SK-N-SH (cell line): ENCODE data around the gene WDR27. TPM values are rescaled to one million over a fixed set of nuclear protein-coding genes. Genes with fewer than 3 reads are reported as not detected.

Experiments used
- CTCF ChIA-PET: fragments of 300-600, 350-600 bp; formaldehyde crosslinking; extraction: SDS; loops from one replicate; lab custom pipeline; 2021; lab: Yijun Ruan, JAX
- POLR2A ChIA-PET: fragments of 350-600 bp; sonication (Branson Sonifier 250); formaldehyde crosslinking; extraction: SDS; loops from one replicate; lab custom pipeline; 2020; ENCODE audit warnings: antibody characterized with exemption, inconsistent platforms; lab: Yijun Ruan, JAX
- DNase-seq: peaks from one replicate; pipeline ENCODE4 v3.0.0; 2012
- H2AFZ ChIP-seq: fragments of 200-600 bp; sonication (generic); 2 replicates; pipeline ENCODE4 v1.8.1; 2016; ENCODE audit warnings: antibody characterized with exemption, mild to moderate bottlenecking, low read depth
- H3F3A ChIP-seq: fragments of 200-600 bp; sonication (generic); replicated peaks from 2 replicates; pipeline ENCODE3; 2016; ENCODE audit warnings: antibody characterized with exemption, mild to moderate bottlenecking; ENCODE audit not compliant: insufficient read depth
- H3K27ac ChIP-seq, 2 experiments: fragments of 200-500 bp in 1 of 2; fragments of 200-600 bp in 1 of 2; sonication (Bioruptor generic) in 1 of 2; sonication (generic), shearing (Covaris generic) in 1 of 2; 2 replicates each; pipeline versions ENCODE4 v1.5.1 to v1.6.1; 2014 to 2016; ENCODE audit warnings: low read depth in 2 of 2, inconsistent platforms in 1 of 2, low read length in 1 of 2, mild to moderate bottlenecking in 1 of 2, mixed read lengths in 1 of 2
- H3K27me3 ChIP-seq: fragments of 200-600 bp; sonication (generic), shearing (Covaris generic); 2 replicates; pipeline ENCODE4 v1.6.1; 2016; ENCODE audit warnings: mixed run types; ENCODE audit not compliant: insufficient read depth
- H3K36me3 ChIP-seq, 2 experiments: fragments of 200-500 bp in 1 of 2; fragments of 200-600 bp in 1 of 2; sonication (Bioruptor generic) in 1 of 2; sonication (generic) in 1 of 2; replicated peaks in 1 of 2; 2 replicates each; pipeline versions ENCODE3 to v1.5.1; 2014 to 2016; ENCODE audit warnings: low read length in 1 of 2, mild to moderate bottlenecking in 1 of 2; ENCODE audit not compliant: insufficient read depth in 2 of 2, control insufficient read depth in 1 of 2
- H3K4me1 ChIP-seq, 2 experiments: fragments of 200-500 bp in 1 of 2; fragments of 200-600 bp in 1 of 2; sonication (Bioruptor generic) in 1 of 2; sonication (generic), shearing (Covaris generic) in 1 of 2; 2 replicates each; pipeline versions ENCODE4 v1.5.1 to v1.6.1; 2014 to 2016; ENCODE audit warnings: low read depth in 1 of 2, low read length in 1 of 2, mixed run types in 1 of 2; ENCODE audit not compliant: insufficient read depth in 2 of 2, control insufficient read depth in 1 of 2
- H3K4me2 ChIP-seq: fragments of 200-600 bp; sonication (generic), shearing (Covaris generic); 2 replicates; pipeline ENCODE4 v1.6.1; 2017; ENCODE audit warnings: mixed run types
- H3K4me3 ChIP-seq, 2 experiments: fragments of 200-500 bp in 1 of 2; fragments of 200-600 bp in 1 of 2; sonication (Bioruptor generic) in 1 of 2; sonication (generic), shearing (Covaris generic) in 1 of 2; 2 replicates each; pipeline versions ENCODE4 v1.5.1 to v1.8.1; 2014 to 2016; ENCODE audit warnings: low read depth in 2 of 2, inconsistent platforms in 1 of 2, low read length in 1 of 2, mild to moderate bottlenecking in 1 of 2, mixed read lengths in 1 of 2, moderate library complexity in 1 of 2
- H3K79me2 ChIP-seq: fragments of 200-600 bp; sonication (generic); 2 replicates; pipeline ENCODE4 v1.8.1; 2017; ENCODE audit warnings: mild to moderate bottlenecking; ENCODE audit not compliant: insufficient read depth
- H3K9ac ChIP-seq: fragments of 200-600 bp; sonication (generic); 2 replicates; pipeline ENCODE4 v1.6.1; 2017; ENCODE audit warnings: mixed run types
- H3K9me2 ChIP-seq: fragments of 200-600 bp; sonication (generic); 2 replicates; pipeline ENCODE4 v1.6.1; 2017; ENCODE audit warnings: mixed run types
- H3K9me3 ChIP-seq: fragments of 200-600 bp; sonication (generic); 2 replicates; pipeline ENCODE4 v1.6.1; 2017; ENCODE audit warnings: mixed run types, mild to moderate bottlenecking, moderate library complexity
- H4K20me1 ChIP-seq: fragments of 200-600 bp; sonication (generic); 2 replicates; pipeline ENCODE4 v1.6.1; 2017; ENCODE audit warnings: mild to moderate bottlenecking, mixed run types; ENCODE audit not compliant: insufficient read depth
- FOXM1 ChIP-seq: IDR thresholded peaks from 2 replicates; pipeline ENCODE4 v1.4.0; 2012; ENCODE audit warnings: low read depth, mild to moderate bottlenecking
- GATA2 ChIP-seq: sonication (generic); formaldehyde crosslinking; IDR thresholded peaks from 2 replicates; pipeline ENCODE4 v1.5.0; 2020; ENCODE audit warnings: mild to moderate bottlenecking, missing genetic modification reagents
- MEF2A ChIP-seq: IDR thresholded peaks from 2 replicates; pipeline ENCODE4 v1.4.0; 2012; ENCODE audit warnings: low read depth, borderline replicate concordance
- NFIC ChIP-seq: IDR thresholded peaks from 2 replicates; pipeline ENCODE4 v1.4.0; 2012; ENCODE audit warnings: borderline replicate concordance
- POLR2AphosphoS5 ChIP-seq: IDR thresholded peaks from 2 replicates; pipeline ENCODE4 v1.6.1; 2012; ENCODE audit warnings: low read depth, low read length
- RAD21 ChIP-seq: IDR thresholded peaks from 2 replicates; pipeline ENCODE4 v1.6.1; 2012; ENCODE audit warnings: mild to moderate bottlenecking, low read length
- SMC3 ChIP-seq: IDR thresholded peaks from 2 replicates; pipeline ENCODE4 v1.6.1; 2012; ENCODE audit warnings: low read depth, low read length, improper control_type of control experiment
- TAF1 ChIP-seq: IDR thresholded peaks from 2 replicates; pipeline ENCODE4 v1.6.1; 2012; ENCODE audit warnings: low read depth, mild to moderate bottlenecking, low read length, moderate library complexity, borderline replicate concordance
- TCF12 ChIP-seq: IDR thresholded peaks from 2 replicates; pipeline ENCODE4 v1.4.0; 2012
- YY1 ChIP-seq: IDR thresholded peaks from 2 replicates; pipeline ENCODE4 v1.4.0; 2012; ENCODE audit warnings: low read depth, mild to moderate bottlenecking
- WGBS: methylation state at CpG from one replicate; pipeline ENCODE4 v1.1.6; 2017; ENCODE audit warnings: low lambda C conversion rate; 5-methylcytosine and 5-hydroxymethylcytosine counted together
- polyA plus RNA-seq, 3 experiments: library from polyadenylated mRNA; depleted of rRNA; stranded (reverse); fragments of >200 nt; gene quantifications; 2 replicates each; pipeline ENCODE4 v1.2.3, GENCODE V29; 2012
- TF ChIP-seq, protein P1 (sequence below): IDR thresholded peaks from 2 replicates; pipeline ENCODE4; 2012

WDR27 gene
- polyA plus RNA-seq, 1 of the 3 experiments (the other 2 are of a cell fraction), result 55.6 TPM

DNA sequence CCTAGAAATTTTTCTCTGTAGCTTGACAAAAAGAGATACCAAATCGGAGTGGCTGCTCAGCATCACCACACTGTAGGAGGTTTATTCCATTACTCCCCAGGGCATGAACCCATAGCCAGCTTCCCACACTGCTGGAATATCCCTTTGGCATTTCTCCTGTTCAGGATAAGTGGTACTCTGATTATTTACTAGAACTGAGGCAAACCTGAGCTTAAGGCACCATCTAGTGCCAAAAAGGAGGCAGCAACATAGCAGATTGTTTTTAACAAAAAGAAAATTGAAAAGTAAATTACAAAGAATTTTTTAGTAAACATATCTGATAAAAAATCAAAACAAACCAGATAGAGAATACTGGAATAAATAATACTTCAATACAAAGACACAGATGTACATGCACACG, 181.7 kb downstream of the WDR27 start (continued):
- peak; percentile 36; the same call in 1 of the 2 replicates for TF ChIP-seq SMC3
- no peak for TF ChIP-seq GATA2 (CRISPR knock-in tag)
- TF ChIP-seq POLR2AphosphoS5, result no peak
- TF ChIP-seq YY1, result no peak
- peak; percentile 63 for TF ChIP-seq RAD21
- no peak for TF ChIP-seq NFIC
- no peak for TF ChIP-seq TAF1
- TF ChIP-seq, all 33 proteins: peak for 3

GRCh38 chr6:169518451-169518850, 183.4 kb downstream of the WDR27 start:
- Histone ChIP-seq H3K4me3 (no peak overlapping the region), H3K9me3 (peaks cover 8% of the 10 kb centered on the region), H3K4me1 (no peaks in the 10 kb centered on the region), H4K20me1 (no peaks in the 10 kb centered on the region), H3K27ac (no peak overlapping the region), H3K9me2 (no peaks in the 10 kb centered on the region), H3K36me3 (no peaks in the 10 kb centered on the region), H3K4me2 (no peak overlapping the region), H3K79me2 (no peaks in the 10 kb centered on the region), H3F3A (no peaks in the 10 kb centered on the region)
- POLR2A ChIA-PET, result no interaction called here
- DNase-seq, result no peak
- CTCF ChIA-PET, result interaction anchor here (0.8 kb wide), 1 partner anchor 562 kb away, joined by 3 read pairs; no protein-coding TSS in a partner anchor
- no peak for TF ChIP-seq MEF2A
- no peak for TF ChIP-seq YY1
- TF ChIP-seq NFIC, result no peak
- TF ChIP-seq, protein P1, sequence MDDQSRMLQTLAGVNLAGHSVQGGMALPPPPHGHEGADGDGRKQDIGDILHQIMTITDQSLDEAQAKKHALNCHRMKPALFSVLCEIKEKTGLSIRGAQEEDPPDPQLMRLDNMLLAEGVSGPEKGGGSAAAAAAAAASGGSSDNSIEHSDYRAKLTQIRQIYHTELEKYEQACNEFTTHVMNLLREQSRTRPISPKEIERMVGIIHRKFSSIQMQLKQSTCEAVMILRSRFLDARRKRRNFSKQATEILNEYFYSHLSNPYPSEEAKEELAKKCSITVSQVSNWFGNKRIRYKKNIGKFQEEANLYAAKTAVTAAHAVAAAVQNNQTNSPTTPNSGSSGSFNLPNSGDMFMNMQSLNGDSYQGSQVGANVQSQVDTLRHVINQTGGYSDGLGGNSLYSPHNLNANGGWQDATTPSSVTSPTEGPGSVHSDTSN, result no peak
- TF ChIP-seq, all 33 proteins: peak for 0
- H2AFZ ChIP-seq, result no peak overlapping the region
- H3K9ac ChIP-seq, result no peak overlapping the region
- no peaks in the 10 kb centered on the region for H3K27me3 ChIP-seq

DNA sequence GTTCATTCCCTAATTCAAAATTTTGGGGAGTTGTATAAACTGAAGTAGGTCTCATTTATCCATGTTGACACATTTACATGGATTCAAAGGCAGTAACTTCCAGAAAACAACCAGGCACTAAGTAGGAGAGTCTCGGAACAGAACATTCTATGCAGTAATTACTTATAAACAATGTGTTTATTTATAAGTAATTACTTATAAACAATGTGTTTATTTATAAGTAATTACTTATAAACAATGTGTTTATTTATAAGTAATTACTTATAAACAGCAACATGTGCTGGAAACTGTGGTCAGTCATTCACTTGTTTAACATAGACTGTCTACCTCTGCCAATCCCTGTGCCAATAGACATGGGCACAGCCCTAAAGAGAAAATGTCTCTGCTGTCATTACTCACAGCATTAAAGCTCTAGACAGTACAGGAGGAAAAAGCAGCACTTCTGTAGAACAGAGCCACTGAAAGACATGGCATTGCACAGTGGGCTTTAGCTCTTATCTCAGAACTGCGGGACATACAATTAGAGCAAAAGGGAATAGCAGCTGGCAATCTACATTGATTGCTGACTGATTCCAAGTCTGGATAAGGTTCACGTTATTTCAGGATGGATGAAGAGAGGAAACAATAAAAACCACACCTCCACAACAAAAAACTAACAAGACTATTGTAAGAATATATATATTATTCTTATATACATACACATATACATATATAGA, 188.2 kb downstream of the WDR27 start:
- Histone ChIP-seq H2AFZ (no peak overlapping the region), H3K27me3 (no peaks in the 10 kb centered on the region), H3K4me2 (no peak overlapping the region), H3K9me2 (no peaks in the 10 kb centered on the region), H3K4me1 (no peaks in the 10 kb centered on the region), H4K20me1 (no peaks in the 10 kb centered on the region), H3F3A (no peaks in the 10 kb centered on the region), H3K27ac (no peak overlapping the region), H3K9me3 (no peaks in the 10 kb centered on the region; the same call in 1 of the 2 replicates), H3K4me3 (no peak overlapping the region), H3K9ac (no peak overlapping the region), H3K79me2 (no peaks in the 10 kb centered on the region), H3K36me3 (no peaks in the 10 kb centered on the region)
- POLR2A ChIA-PET, result no interaction called here
- CTCF ChIA-PET, result interaction anchor here (0.6 kb wide), 1 partner anchor 556 kb away, joined by 3 read pairs; no protein-coding TSS in a partner anchor
- TF ChIP-seq FOXM1 (no peak), TCF12 (no peak), GATA2 (CRISPR knock-in tag) (peak; percentile 45; the same call in 1 of the 2 replicates)
- peak; percentile 8 for DNase-seq
- 41% methylated on average over 3 of the region's 3 CpGs for WGBS
